DMS114 treated with DMSO at 0.1 percent for 48 hours (cell line): Measurements from ENCODE around the gene GALNT9.
"Not testable (repeated sequence)": the region's sequence is repeated elsewhere in the genome, so short reads cannot be mapped to it uniquely, and the experiment has no call there.

ENCODE experiments used
- DNase-seq: peaks from one replicate; lab custom pipeline; 2025; ENCODE audit not compliant: unreplicated experiment; lab: John Stamatoyannopoulos, UW

The GALNT9 gene

GRCh38 chr12:132314516-132315233 lies 14.7 kb downstream of the GALNT9 start:
- no peak for DNase-seq

DNA sequence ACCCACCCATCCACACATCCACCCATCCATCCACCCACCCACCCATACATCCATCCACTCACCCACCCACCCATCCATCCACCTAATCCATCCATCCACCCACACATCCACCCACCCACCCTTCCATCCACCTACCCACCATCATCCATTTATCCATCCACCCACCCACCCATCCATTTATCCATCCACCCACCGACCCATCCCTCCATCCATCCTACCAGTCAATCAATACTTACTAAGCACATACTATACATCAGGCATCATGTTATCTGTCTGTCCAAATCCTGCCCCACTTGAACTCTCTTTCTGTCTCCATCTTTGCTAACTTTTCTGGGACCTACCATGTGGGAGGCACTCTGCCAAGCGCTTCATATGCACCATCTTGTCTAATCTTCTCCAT lies 15.4 kb downstream of the GALNT9 start:
- DNase-seq = no peak

GRCh38 chr12:132313182-132313581 lies 16.2 kb downstream of the GALNT9 start:
- DNase-seq = no peak

- DNase-seq = no peak
Measured at GRCh38 chr12:132312516-132312915, 16.9 kb downstream of the GALNT9 start.

- no peak for DNase-seq
Measured at GRCh38 chr12:132311201-132311915, 18.0 kb downstream of the GALNT9 start.

DNA sequence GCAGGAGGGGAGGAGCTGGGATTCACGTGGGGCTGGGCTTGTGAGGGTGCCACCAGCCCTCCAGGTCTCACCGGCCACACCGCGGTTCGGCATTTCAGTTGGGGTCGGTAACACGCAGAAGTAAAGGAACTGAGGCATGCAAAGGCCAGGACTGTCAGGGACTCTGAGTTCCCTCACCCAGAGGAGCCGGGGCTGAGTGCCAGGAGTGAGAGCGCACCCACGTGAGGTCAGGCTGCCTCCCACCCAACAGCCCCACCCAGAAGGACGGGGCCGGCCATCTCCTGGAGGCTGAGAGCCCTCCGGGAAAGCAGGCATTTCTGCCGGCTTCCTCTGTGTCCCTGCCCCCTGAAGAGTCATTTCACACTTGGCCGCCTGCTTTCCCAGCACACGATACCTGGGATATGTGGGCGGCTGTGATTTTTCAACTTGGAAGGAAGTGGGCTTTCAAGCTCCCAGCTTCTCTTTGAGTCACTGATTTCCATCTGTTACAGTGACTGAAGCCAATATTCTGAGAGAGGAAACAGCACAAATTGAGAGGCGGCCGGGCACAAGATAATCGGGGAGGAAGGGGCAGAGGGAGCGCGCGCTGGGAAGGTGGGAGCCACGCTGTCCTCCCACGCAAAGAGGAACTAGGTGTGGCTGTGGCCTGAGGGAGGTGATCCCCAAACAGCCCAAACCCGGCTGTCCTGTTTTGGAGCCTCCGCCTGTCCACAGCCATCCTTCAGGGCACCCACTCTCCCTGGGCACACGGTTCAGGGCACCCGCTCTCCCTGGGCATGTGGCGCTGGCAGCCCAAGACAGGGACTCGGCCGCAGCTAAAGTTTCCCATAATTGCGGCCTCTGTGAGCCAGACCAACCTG lies 19.0 kb downstream of the GALNT9 start:
- no peak for DNase-seq

GRCh38 chr12:132309596-132310086 lies 19.7 kb downstream of the GALNT9 start:
- no peak for DNase-seq

DNA sequence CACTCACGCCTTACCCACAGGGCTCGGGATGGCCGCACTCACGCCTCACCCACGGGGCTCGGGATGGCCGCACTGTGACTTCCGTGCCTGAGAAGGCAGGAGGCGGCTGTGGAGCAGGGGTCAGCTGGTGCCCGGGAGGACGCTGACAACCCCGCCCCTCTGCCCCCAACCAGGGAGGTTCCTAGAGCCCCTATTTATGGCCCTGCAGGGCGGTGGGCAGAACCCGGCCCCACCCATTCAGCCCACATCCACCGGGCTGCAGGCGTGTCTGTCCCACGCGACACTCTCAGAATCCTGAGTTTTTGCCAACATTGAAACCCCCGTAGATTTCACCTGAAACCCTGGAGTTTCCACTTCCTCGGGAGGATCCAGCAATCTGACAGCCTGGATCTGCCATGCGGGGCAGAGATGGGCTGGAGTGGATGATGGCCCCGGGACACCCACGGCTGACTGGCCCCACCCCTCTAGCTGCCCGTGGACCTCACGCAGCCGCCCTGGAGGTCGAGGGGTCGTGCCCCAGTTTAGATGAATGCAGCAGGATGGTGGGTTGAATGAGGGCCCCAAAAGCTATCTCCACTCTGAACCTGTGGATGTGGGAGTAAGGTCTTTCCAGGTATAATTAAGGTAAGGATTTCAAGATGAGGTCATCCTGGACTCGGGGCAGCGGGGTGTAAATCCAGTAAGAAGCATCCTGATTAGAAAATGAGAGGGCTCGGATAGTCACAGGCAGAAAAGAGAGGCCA lies 20.4 kb downstream of the GALNT9 start:
- DNase-seq = no peak

DNA sequence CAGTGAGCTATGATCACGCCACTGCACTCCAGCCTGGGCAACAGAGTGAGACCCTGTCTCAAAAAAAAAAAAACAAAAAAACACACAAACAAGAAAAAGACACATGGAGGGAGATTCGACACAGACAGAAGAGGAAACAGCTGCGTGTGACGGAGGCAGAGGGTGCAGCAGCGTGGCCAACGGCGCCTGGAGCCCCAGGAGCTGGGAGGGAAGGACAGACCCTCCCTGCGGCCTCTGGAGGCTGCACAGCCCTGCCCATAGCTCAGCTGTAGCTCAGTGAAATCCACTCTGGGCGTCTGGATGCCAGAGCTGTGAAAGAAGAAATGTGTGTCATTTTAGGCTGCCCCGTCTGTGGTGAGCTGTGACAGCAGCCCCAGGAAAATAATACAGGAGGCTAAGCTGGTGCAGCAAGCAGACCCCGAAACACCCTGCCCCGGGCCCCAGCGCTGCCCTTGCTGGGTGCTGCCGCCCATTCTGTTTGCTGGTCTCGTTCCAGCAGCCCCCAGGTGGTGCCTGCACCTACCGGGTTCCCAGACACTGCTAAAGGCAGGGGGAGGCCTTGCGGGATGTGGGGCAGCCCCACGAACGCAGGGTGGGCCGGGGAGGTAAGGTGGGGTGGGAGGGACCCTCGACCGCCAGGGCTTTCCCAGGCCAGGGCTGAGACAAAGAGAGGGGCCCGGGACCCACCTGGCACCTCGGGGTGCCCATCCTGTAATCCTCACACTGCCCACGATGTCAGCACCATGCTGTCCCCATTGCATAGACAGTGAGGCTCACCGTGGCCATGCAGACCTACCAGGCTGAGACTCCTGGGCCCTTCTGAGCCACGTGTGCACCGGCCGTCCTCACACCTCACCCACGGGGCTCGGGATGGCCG lies 21.2 kb downstream of the GALNT9 start:
- no peak for DNase-seq

GRCh38 chr12:132306885-132307191 lies 22.6 kb downstream of the GALNT9 start:
- no peak for DNase-seq

GRCh38 chr12:132305991-132306884 lies 23.2 kb downstream of the GALNT9 start:
- DNase-seq = no peak

DNA sequence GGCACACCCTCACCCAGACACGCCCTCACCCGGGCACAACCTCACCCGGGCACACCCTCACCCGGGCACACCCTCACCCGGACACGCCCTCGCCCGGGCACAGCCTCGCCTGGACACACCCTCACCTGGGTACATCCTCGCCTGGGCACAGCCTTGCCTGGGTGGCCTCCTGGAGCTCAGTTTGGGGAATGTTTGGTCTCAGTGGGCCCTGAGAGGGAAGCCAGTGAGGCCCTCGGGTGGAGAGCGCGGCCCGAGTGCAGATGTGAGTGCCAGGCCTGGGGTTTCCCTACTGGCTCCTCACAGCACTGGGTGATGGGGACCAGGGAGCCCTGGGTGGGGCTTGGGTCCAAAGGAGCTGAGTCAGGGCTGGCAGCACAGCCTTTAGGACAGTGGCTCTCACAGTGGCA lies 23.8 kb downstream of the GALNT9 start:
- no peak for DNase-seq

DNA sequence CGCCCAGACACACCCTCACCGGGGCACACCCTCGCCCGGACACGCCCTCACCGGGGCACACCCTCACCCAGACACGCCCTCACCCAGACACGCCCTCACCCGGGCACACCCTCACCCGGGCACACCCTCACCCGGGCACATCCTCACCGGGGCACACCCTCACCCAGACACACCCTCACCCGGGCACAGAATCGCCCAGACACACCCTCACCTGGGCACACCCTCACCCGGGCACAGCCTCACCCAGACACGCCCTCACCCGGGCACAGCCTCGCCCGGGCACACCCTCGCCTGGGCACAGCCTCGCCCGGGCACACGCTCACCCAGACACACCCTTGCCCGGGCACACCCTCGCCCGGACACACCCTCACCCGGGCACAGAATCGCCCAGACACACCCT lies 24.5 kb downstream of the GALNT9 start:
- not testable (repeated sequence) for DNase-seq

- DNase-seq = not testable (repeated sequence)
Measured at GRCh38 chr12:132303853-132304373, 25.5 kb downstream of the GALNT9 start.

DNA sequence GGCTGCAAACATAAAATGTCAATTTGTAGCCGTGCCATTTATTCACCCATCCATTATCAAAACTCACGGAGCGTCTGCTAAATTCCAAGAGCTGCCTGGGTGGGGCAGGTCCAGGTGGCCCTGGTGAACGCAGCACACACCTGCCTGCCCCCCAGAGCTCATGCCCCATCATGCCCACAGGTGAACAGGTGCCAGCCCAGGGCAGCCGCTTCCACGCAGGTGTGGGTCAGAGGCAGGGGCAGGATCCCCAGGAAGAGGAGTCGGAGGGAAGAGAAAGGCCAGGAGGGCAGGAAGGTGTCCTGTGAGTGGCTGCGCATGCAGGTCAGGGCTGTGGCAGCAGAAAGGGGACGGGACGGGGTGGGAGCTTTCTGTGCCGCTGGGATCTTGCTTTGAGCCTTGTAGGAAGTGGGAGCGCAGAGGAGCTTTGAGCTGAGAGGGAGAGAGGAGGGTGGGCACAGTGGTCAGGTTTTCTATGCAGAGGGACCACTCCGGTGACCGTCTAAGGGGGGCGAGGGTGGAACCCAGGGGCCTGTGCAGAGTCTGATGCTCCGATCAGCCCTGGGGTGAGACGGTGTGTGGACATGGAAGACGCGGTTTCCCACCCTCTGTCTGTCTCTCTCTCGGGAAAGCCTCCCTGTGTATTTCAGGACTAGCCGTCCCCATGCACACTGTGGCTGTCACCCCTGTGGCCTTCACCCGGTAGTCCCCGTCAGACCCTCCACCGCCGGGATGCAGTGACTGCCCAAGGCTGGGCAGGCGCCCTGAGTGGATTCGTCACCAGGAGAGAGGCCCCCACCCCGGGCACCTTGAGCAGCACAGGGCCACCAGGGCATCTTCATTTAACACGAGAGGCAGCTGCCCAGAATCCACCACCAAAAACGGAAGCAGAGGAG lies 26.7 kb downstream of the GALNT9 start:
- DNase-seq = no peak

DNA sequence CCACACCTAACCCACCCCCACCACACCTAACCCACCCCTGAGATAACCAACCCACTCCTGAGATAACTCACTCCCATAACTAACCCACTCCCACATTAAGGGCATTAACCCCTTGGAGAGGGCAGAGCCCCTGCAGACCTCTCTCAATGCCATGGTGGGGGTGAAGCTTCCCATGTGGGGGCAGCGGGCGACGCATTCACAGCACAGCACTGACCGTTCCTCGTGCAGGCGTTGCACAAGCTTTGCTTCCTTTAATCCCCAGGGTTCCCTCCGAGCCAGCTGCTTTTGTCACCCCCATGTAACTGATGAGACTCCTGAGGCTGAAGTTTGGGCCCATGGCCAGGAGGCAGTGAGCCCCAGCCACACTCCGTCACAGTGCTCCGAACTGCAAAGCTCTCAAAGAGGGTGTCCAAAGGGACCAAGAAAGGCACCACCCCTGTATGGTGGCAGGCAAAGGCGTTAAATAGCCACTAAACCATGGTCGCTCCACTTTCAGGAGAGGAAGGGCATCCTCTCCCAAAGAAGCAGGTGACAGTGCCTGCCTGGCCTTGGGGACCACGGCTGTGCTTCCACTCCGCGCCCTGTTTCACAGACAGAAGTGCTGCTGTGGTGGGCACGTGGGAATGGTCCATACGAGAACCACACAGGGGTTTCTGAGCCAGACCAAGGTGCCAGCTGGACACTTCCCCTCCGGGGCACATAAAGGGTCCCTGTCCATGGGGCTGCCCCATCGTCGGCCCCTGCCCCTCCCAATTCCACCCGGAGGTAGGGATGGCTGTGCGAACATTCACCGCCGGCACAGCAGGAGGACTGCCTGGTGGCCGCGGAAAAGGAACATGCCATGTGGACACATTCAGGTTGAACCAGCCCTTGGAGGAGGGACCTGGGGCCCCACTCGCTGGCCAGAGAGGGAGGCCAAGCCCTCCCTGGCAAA lies 28.3 kb downstream of the GALNT9 start:
- DNase-seq = no peak

- DNase-seq = no peak
Measured at GRCh38 chr12:132296063-132296462, 33.3 kb downstream of the GALNT9 start.
